Measurements from ENCODE around the gene TAPBP. TPM values are rescaled to one million over a fixed set of nuclear protein-coding genes. Genes with fewer than 3 reads are reported as not detected.

Gene TAPBP
- total and polyA plus RNA-seq, 9 of the 15 experiments (the other 6 are each of a cell fraction or from before 2014, with no cell fraction given) = 5.6 to 74.0 (median 22.3) TPM

GRCh38 chr6:33299237-33299944, 14.5 kb downstream of the TAPBP start (continued):
- TF ChIP-seq KDM4B (IDR thresholded peaks at IDR 0.05; ENCODE audit: borderline replicate concordance in 2 of 2, low read depth in 1 of 2) = no peak; a peak in 1 of 4 replicates
- no peak for TF ChIP-seq ZNF561 (CRISPR knock-in tag; conservative IDR thresholded peaks at IDR 0.05)
- no peak for TF ChIP-seq ZNF79 (CRISPR knock-in tag; IDR thresholded peaks at IDR 0.05; ENCODE audit: low read depth)
- peak; percentile 6; the same call in 1 of the 2 replicates for TF ChIP-seq TCF7 (IDR thresholded peaks at IDR 0.05; ENCODE audit: borderline replicate concordance)
- no peak for TF ChIP-seq SETDB1 (IDR thresholded peaks at IDR 0.05; ENCODE audit: low read length)
- peak; percentile 70 for TF ChIP-seq CXXC5 (CRISPR knock-in tag; IDR thresholded peaks at IDR 0.05)
- peak; percentile 35; the same call in 1 of the 2 replicates for TF ChIP-seq ARID2 (IDR thresholded peaks at IDR 0.05)
- TF ChIP-seq GABPA (tag; conservative IDR thresholded peaks at IDR 0.05; ENCODE audit: low read depth) = peak; percentile 97
- TF ChIP-seq TOE1 (IDR thresholded peaks at IDR 0.05; ENCODE audit: borderline replicate concordance) = peak; percentile 95
- TF ChIP-seq TOE1 (CRISPR knock-in tag; IDR thresholded peaks at IDR 0.05; ENCODE audit: borderline replicate concordance, low read depth) = no peak
- no peak for TF ChIP-seq BDP1 (IDR thresholded peaks at IDR 0.05; ENCODE audit: insufficient read depth, insufficient read length)
- TF ChIP-seq ZNF444 (CRISPR knock-in tag; IDR thresholded peaks at IDR 0.05) = no peak
- TF ChIP-seq SRSF9 (IDR thresholded peaks at IDR 0.05; ENCODE audit: borderline replicate concordance, low read depth, low read length) = no peak
- TF ChIP-seq ZNF592 (IDR thresholded peaks at IDR 0.05) = peak; percentile 42; the same call in 1 of the 2 replicates
- TF ChIP-seq NFE2L1 (tag; IDR thresholded peaks at IDR 0.05; ENCODE audit: borderline replicate concordance, low read depth) = no peak
- no peak for TF ChIP-seq ZNF121 (CRISPR knock-in tag; conservative IDR thresholded peaks at IDR 0.05)
- 0 out of 2 replicates have a peak, but pooled peaks have one; percentile 56 for TF ChIP-seq GTF2F1 (IDR thresholded peaks at IDR 0.05; ENCODE audit: low read depth, low read length)
- TF ChIP-seq MXI1 (IDR thresholded peaks at IDR 0.05; ENCODE audit: low read depth, low read length) = no peak
- TF ChIP-seq E2F4 (CRISPR knock-in tag; IDR thresholded peaks at IDR 0.05; ENCODE audit: low read depth) = no peak
- TF ChIP-seq CBFB (CRISPR knock-in tag; IDR thresholded peaks at IDR 0.05) = no peak
- TF ChIP-seq PTRF (tag; IDR thresholded peaks at IDR 0.05) = no peak
- TF ChIP-seq STAT5B (CRISPR knock-in tag; IDR thresholded peaks at IDR 0.05) = no peak
- peak; percentile 87; the same call in 1 of the 2 replicates for TF ChIP-seq HDAC2 (IDR thresholded peaks at IDR 0.05)
- peak; percentile 37 for TF ChIP-seq PHF20 (IDR thresholded peaks at IDR 0.05; ENCODE audit: partially characterized antibody)
- peak; percentile 52 to 63; a peak in 2 of 4 replicates for TF ChIP-seq HDAC1 (IDR thresholded peaks at IDR 0.05)

All from K562 (cell line).